HEK293 (cell line): ENCODE data around the gene JPH3.

ENCODE experiments used
- CTCF ChIP-seq: fragments of 450-650 bp; formaldehyde crosslinking; IDR thresholded peaks from 2 replicates; pipeline ENCODE4 v1.5.1; 2016; ENCODE audit warnings: missing biosample characterization, missing genetic modification characterization
- PRDM10 ChIP-seq: fragments of 450-650 bp; formaldehyde crosslinking; IDR thresholded peaks from 2 replicates; pipeline ENCODE4 v1.5.1; 2016; ENCODE audit warnings: missing biosample characterization, missing genetic modification characterization
- REST ChIP-seq: fragments of 450-650 bp; formaldehyde crosslinking; IDR thresholded peaks from 2 replicates; pipeline ENCODE4 v1.5.1; 2016; ENCODE audit warnings: missing biosample characterization, missing genetic modification characterization
- ZBTB6 ChIP-seq: fragments of 450-650 bp; formaldehyde crosslinking; IDR thresholded peaks from 2 replicates; pipeline ENCODE4 v1.5.1; 2017; ENCODE audit warnings: missing biosample characterization, missing genetic modification characterization

- TF ChIP-seq CTCF (tag by site-specific recombination) (no peak), REST (tag by site-specific recombination) (no peak), ZBTB6 (no peak), PRDM10 (tag by site-specific recombination) (no peak)
Observed at GRCh38 chr16:87601401-87601981, 817 bp upstream of the JPH3 start.
